ENCODE data around the gene PLCB1.
A peak's percentile ranks its signal among the peaks of the same experiment; 100 is the strongest.

PLCB1 gene

DNA sequence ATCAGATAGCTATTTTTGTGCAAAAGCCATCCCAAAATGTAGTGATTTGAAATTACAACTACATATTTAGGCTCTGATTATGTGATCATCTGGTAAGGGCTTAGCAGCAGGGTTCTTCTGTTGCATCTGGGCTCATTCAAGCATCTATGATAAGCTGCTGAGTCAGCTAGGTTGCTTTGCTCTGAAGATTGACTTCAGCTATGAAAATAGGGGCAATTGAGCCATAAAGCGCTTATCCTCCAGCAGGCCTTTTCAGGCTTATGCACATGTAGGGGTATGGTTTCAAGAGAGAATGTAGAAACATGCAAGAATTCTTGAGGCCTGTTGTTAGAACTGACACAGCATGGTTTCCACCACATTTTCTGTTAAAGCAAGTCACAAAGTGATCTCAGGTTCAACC lies 114.1 kb downstream of the PLCB1 start:
- no peak for DNase-seq (ENCODE audit: low read depth)

DNA sequence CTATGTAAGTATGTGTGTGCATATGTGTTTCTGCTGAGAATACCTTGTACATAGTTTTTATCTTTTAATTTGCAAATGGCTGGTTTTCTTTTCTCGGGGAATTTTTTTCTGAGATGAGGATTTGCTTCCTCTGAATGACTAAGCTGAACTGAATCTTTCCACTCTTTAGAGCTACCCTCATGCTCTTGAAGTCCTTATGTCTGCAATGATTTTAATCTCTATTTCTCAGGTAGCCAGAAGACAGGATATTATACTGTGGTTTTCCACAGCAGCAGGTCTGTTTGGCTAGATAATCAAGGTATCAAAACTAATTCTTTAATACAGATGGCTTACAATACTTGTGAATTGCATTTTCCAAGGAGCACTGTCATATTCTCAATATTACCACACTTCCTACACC lies 114.7 kb downstream of the PLCB1 start:
- DNase-seq (ENCODE audit: low read depth), result peak; percentile 76

DNA sequence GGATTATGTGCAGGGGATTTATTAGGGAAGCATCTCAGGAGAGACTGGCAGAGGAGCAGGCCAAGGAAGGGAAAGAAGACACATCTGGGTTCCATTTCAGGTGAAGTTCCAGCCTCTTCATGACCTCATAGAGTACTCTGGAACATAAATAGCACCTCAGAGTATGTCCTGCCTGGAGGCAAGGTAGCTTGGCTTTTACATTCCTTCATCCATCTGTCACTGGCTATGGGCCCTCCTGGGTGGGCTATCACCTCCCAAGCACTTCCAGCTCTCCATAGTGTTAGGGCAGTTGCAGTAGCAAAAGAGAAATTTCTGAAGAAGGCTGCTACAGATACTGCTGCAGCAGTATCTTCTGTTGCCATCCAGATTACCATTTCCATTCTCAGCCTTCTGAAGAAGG lies 116.0 kb downstream of the PLCB1 start:
- DNase-seq (ENCODE audit: low read depth), result no peak

DNA sequence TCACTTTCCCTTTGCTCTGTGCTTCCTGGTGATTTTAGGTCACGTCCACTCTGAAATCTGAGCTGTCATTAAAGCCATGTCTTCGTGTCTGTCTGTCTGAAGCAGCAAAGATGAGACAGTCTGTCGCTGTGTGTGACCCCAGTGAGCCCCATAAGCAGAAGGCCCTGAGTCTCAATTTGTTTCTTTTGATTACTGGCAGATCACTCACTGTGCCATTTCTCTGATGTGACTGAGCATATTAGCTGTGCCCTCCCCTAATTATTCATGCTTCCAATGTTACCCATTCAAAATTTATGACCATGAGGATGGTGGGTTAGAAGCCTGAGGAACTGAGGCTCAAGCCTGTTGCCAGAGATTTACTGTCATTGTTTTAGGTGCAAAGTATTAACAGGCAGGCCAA lies 117.6 kb downstream of the PLCB1 start:
- no peak for DNase-seq (ENCODE audit: low read depth)

DNA sequence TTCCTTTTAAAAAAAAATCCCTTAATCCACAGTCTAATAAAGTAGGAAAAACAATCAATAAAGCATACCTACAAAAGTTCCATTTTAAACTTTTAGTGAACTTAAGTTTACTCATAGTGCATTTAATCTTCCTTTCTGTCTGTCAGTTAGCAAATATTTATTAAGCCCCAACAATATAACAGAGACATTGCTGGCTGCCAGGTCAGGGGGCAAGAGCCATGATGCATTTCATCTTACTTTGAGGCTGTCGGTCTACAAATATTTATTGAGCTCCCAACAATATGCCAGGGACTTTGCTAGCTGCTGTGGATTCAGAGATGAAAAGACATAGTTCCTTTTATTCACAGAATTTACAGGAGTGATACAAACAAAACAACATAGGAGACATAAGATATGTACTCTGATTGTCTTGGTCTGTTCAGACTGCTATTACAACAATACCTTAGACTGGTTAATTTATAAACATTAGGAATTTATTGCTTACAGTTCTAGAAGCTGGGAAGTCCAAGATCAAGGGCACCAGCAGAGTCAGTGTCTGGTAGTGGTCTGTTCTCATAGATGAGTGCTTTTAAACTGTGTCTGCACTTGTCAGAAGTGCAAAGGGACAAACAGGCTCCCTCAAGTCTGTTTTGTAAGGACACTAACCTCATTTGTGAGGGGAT lies 118.6 kb downstream of the PLCB1 start:
- no peak for DNase-seq (ENCODE audit: low read depth)

DNA sequence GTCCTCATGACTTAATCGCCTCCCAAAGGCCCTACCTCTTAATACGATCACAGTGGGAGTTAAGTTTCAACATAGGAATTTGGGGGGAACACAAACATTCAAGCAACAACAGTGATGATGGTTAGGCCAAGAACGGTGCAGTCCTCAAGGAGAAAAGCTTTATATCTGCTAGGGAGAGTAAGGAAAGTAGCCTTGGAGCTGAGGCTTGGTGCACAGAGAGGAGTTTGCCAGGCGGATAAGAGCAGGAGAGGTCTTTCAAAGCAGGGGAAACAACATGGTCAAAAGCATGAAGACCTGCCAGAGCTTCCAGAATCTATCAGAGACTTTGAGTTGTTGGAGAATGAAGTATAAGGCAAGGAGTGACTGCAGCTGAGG lies 119.1 kb downstream of the PLCB1 start:
- no peak for DNase-seq (ENCODE audit: low read depth)

DNA sequence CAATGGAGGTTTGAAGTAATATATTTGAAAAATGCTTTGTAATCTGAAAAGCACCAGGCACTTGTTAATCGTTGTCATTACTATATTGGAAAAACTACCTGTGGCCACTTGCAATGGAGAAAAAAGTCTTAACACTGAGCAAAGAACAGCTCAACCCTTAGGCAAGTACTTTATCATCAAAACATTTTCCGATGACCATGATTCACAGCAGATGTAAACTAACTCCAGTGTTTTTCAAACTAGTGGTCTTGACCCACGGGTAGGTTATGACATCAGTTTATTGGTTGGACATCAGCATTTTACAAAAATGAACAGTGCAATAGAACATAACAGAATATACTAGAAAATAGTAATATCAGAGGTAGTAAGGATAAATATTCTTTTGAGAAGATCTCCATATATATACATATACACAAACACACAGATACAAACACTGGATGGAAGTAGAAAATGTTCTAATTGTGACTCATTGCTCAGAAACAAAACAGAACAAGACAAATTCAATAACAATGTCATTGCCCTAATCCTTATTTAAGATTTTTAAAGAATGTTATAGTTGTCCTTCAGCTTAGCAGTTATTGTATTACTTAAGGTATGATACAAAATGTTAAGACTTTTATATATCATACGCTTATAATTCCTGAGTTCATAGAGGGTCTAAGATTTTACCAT lies 123.0 kb downstream of the PLCB1 start:
- DNase-seq (ENCODE audit: low read depth), result peak; percentile 92

DNA sequence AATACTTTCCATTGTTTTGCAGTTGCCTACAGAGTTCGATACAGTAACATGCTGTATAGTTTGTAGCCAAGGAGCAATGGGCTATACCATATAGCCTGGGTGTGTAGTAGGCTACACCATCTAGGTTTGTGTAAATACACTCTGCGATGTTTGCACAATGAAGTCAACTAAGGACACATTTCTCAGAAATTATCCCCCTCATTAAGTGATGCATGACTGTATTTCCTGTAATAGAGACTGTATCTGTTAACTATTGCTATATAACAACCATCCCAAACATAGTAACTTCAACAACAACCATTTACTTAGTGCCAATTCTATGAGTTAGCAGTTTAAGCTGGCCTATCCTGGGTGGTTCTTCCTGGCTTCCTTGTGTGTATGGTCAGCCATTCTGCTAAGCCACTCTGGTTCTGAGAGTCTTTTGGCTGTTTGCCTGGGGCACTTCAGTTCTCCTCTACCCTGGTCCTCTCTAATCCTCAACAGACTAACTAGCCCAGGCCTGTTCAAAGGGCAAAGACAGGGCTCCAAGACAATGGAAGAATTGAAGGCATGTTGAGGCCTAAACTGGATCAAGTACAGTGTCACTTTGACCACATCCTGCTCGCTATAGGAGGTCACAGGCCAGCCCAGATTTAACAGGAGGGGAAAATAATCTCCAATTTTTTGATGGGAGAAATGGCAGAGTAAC lies 124.0 kb downstream of the PLCB1 start:
- DNase-seq (ENCODE audit: low read depth), result peak; percentile 43

DNA sequence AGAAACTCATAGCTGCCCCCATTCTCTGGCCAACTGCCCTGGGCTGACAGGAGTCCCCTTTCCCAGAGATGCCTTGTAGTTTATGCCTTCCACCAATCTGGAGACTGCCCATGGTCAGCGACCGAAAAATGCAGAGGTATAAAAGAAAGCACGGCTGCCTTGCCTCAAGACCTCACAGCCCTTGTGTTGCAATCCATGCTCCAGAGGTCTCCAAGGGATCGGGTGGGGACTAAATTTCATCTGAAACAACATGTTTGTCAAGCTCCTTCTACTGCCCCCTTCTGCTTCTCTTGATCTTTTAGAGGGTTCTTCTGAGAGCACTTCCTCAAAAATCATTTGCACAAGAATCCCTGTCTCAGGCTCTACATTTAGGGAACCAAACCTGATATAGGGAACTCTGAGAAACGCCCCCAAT lies 128.8 kb downstream of the PLCB1 start:
- no peak for DNase-seq (ENCODE audit: low read depth)

DNA sequence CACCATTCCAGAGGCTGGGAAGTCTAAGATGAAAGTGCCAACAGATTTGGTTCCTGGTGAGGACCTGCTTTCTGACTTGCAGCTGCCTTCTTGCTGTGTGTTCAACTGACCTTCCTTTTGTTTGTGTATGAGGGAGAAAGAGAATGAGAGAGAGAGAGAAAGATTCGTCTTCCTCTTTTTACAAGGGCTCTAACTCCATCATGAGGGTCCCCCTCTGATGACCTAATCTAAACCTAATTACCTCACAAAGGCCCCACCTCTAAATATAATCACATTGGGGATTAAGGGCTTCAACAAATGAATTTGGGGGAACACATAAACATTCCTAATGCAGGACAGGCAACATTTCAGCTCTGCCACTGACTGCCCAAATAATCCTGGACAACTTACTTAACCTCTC lies 130.7 kb downstream of the PLCB1 start:
- DNase-seq (ENCODE audit: low read depth), result no peak

DNA sequence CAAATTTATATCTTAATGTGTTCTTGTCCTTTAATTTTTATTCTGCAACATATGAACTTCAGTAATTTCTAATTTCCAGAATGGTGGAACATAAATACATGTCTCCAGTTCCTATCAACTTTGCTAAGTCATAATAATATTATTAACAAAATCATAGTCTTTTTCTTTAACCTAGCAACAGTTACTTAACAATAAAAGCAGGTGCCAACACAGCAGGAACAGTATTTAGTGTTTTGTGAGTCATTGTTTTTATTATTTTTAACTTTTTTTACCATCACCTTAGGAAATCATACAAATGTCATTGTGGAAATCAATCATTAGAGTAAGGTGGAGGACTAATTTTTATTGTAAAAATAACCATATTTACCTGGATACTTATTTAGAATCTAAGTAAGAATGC lies 133.5 kb downstream of the PLCB1 start:
- DNase-seq (ENCODE audit: low read depth), result no peak

DNA sequence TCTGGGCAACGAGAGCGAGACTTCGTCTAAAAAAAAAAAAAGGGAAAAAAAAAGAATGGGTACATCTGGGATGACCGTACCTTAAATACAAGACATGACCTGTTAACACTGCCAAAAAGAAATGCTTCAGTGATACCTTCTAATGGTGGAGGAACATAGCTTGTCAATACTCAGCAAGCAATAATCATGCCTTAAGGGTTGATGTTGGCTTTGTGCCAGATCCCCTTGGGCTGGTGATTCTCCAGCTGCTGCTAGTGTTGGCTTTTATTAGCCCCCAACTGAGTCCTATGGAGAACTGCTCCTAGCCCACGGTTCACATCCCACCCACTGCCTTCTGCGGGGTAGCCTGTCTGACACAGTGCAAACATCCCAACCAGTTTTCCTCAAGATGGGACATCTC lies 134.9 kb downstream of the PLCB1 start:
- DNase-seq (ENCODE audit: low read depth), result no peak

DNA sequence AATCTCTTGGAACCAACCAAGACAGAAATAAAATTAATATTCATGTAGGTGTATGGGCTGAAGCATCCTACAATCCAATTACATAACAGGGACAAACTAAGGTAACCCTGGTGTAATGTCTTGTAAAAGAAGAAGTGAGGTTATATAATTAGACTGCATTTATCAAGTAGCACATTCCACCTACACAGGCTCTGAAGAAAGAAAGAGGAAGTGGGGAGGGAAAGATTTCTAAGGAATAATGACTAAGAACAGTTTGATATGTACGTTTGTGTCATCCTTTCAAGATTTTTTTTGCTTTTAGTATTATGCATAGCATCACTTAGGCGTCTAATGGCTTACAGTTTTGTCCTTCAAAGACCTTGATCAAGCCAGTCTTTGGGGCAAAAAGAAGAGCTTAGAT lies 139.7 kb downstream of the PLCB1 start:
- peak; percentile 38 for DNase-seq (ENCODE audit: low read depth)

DNA sequence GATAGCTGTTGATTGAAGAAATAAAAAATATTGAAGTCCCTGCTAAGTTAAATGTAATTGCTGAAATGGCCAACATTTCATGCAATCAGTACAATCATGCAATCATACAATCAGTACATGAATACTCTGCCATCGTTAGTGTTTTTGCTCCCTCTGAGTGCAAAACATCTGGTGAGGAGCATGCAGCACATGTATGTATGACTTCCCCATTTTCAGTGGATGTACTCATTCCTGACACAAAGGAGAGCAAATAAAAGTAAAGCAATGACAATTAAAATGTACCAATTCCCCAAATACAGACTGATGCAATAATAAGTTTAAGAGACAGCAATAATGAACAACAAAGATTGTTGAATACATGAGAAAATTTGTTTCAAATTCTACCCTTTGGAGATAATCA lies 140.7 kb downstream of the PLCB1 start:
- DNase-seq (ENCODE audit: low read depth), result no peak

DNA sequence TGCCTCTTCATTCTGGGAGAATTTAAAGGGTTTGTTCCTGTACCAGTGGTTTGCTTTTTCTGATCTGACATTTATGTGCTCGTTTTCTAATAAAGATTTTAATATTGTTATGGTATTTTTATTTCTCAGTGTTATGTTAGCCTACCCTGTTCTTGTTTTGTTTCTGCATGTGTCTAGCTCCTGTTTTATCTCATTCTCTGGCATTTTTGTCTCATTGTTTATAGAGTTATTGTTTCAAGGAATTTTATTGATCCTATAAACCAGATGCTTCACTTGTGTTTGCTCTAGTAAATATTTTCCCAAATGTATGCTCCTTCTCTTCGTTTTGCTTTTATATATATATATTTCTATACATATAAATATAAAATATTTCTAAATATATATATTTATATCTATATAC lies 152.8 kb downstream of the PLCB1 start:
- DNase-seq (ENCODE audit: low read depth), result no peak

DNA sequence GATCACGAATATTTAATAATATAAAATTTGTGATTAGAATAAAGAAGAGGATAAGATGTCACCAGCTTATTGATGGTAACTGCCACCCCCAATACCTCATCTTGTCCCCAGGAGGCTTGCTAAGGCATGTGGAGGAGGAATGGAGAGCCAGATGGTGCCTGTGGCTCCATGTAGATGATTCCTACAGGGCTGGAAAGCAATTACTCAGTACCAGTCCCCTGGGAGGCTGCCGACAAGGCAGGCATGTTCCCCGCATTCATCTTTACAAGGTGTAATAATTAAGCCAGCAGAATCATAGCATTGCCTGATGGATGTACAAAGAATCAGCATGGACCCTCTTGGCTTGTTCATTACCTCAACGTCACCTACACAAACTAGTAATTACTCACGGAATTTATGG lies 155.3 kb downstream of the PLCB1 start:
- no peak for DNase-seq (ENCODE audit: low read depth)

DNA sequence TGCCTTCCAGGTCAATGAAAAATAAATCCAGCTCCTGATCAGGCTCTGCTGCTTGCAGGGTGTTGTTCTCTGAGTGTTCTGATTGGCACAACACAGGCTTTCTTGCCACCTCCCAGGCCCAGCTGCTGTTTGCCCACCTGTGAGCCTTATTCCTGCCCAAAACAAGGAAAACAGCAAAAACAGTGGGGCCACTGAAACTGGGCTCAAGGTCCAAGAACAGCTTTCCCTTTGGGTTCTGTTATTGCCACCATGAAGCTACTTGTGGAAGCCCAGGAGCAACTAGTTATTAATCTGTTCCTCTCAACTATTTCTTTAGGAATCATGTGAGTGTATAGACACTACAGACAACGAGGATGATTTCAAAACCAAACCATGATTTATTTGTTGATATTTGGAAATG lies 159.1 kb downstream of the PLCB1 start:
- no peak for DNase-seq (ENCODE audit: low read depth)

DNA sequence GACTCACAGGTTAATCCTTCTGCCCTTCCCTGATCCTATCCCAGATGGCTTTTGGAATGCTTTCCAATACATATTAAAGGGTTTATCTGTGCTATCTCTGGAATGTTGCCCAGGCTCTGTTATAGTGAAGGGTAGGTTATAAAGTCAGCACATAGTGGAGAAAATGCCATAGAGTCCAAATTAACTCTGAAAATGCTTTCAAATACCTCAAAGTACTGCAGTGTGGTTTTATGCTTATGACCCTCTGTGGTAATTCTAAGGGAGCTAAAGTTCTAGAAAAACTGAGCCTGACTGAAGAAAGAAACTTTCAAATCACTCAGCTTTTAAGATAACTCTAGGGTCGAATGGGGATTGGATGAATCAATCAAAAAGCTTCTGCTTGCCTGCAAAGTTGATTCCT lies 159.8 kb downstream of the PLCB1 start:
- peak; percentile 93 for DNase-seq (ENCODE audit: low read depth)

DNA sequence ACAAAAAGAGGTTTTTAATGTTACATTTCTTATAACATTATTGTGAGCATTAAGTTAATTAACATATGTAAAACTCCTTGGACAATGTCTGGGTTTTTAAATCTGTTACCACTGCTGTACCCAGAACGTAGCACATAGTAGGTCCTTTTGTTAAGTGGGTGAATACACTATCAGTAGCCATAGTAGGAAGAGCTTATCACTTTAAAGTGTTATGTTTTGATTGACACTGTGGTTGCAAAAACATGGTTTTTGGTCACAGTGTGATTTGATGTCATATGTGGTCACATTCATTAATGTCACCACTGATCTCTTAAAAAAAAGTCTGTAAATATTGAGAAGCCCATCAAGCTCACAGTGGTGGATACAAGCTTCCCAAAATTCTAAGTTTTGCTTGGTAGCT lies 160.7 kb downstream of the PLCB1 start:
- no peak for DNase-seq (ENCODE audit: low read depth)

DNA sequence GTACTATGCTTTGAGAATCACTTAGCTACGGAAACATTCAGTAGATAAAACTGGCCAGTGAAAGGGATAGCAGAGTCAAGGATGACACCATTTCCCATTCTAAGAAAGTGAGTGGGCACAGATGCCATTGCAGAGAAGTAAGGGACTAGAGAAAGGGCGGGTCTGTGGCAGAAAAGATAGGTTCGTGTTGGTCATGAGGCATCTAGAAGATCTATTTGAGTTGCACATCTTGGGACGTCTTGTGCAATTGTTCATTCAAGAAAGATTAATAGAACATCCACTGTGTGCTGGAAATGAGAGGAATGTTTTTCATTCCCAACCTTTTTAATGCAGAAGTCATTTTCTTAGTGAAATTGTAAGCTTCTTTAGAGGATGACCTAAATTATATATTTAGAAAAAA lies 161.7 kb downstream of the PLCB1 start:
- peak; percentile 49 for DNase-seq (ENCODE audit: low read depth)

DNA sequence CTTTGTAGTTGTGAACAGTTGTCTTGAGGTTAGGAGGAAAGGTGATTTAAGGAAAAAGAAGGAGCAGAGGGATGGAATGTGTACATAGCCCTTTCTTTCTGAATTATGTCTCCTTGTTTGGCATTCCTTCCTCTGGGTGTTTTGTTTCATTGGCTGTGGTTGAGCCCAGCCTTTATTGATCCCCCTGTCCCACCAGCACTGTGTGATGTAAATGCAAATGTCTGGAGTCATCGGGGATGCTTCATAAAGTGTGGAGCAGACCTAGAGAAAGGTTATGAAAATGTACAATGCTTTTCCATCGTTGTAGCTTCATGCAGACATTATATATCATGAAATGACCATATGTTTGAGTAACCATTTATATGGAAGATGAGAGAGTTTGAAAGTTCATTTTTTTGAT lies 164.5 kb downstream of the PLCB1 start:
- no peak for DNase-seq (ENCODE audit: low read depth)

DNA sequence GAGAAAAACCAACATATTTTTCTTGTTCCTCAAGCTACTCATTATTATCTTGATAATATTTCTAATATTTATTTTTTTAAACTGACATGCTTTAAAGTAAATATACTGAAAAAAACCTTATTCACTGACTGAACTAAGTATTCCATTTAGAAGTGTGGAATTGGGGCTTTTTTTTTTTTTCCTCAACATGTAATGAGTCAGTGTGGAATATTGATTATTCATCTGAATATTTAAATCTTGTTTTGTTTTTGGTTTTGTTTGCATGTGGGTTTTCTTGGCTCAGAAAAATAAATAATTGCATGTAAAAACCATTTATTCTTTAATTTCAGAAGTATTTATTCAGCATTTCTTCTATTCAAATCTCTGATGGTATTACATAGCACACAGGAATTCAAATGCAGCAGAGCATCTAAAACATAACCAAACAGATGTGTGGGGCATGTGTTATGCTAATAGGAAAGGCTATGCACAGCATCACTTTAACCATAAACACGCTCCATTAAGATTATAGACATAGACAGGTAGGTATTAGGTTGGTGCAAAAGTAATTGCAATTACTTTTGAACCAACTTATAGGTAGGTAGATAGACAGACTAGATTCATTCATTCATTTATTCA lies 166.5 kb downstream of the PLCB1 start:
- no peak for DNase-seq (ENCODE audit: low read depth)

DNA sequence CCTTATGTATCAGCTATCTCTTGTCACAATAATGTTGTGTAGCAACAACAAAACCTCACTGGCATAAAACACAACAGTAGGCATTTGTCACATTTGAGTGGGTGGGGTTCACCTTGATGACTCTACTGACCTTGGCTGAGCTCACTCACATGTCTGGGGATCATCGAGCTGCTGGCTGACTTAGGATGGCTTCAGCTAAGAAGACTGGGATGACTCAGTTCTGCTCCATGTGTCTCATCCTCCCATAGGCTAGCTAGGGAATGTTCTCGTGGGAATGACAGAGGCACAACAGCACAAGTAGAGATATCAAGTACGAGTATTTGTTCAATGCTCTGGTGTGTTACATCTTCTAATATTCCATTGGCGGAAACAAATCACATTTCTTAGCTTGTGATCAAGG lies 167.9 kb downstream of the PLCB1 start:
- DNase-seq (ENCODE audit: low read depth), result peak; percentile 58
